IMR-90 (cell line): ENCODE measurements around the gene APOC4. TPM values are rescaled to one million over a fixed set of nuclear protein-coding genes. Genes with fewer than 3 reads are reported as not detected.

Experiments
- ATAC-seq: fragments of 200-7000 bp; cut with Tn5 transposase; 2 replicates; pipeline ENCODE4 v1.9.1; 2020; ENCODE audit warnings: low read depth, mild to moderate bottlenecking, moderate library complexity
- BruUV-seq: library from RNA; stranded (reverse); fragments of 400-500 nt; replicated peaks from 2 replicates; lab custom pipeline; 2021; lab: Mats Ljungman, UMichigan
- CTCF ChIA-PET: fragments of 300-600 bp; formaldehyde crosslinking; extraction: SDS; loops from one replicate; lab custom pipeline; 2021; ENCODE audit warnings: antibody characterized with exemption; lab: Yijun Ruan, JAX
- POLR2A ChIA-PET: fragments of 300-600 bp; sonication (Branson Sonifier 250); formaldehyde crosslinking; loops from one replicate; lab custom pipeline; 2022; ENCODE audit warnings: antibody characterized with exemption; ENCODE audit not compliant: unreplicated experiment; lab: Charles Lee
- DNase-seq: peaks from one replicate; pipeline ENCODE4 v3.0.0; 2013
- H2AFZ ChIP-seq: replicated peaks from 2 replicates; pipeline ENCODE3; 2013; ENCODE audit warnings: low read length, mild to moderate bottlenecking; ENCODE audit not compliant: poor library complexity
- H2AK5ac ChIP-seq: 2 replicates; pipeline ENCODE4 v1.6.1; 2013; ENCODE audit warnings: low read depth, low read length, inconsistent platforms
- H2AK9ac ChIP-seq: replicated peaks from 2 replicates; pipeline ENCODE3; 2013; ENCODE audit warnings: mild to moderate bottlenecking, low read depth, low read length, moderate library complexity; ENCODE audit not compliant: poor library complexity
- H2BK120ac ChIP-seq: 2 replicates; pipeline ENCODE4 v1.6.1; 2013; ENCODE audit warnings: low read depth, low read length, inconsistent platforms
- H2BK15ac ChIP-seq: 3 replicates; pipeline ENCODE4 v1.6.1; 2013; ENCODE audit warnings: low read depth, low read length, inconsistent platforms
- H2BK20ac ChIP-seq: 2 replicates; pipeline ENCODE4 v1.6.1; 2013; ENCODE audit warnings: low read depth, mild to moderate bottlenecking, inconsistent platforms, low read length, moderate library complexity
- H2BK5ac ChIP-seq: 2 replicates; pipeline ENCODE4 v1.6.1; 2013; ENCODE audit warnings: mild to moderate bottlenecking, low read depth, low read length, inconsistent platforms; ENCODE audit not compliant: poor library complexity, severe bottlenecking
- H3K14ac ChIP-seq: replicated peaks from 2 replicates; pipeline ENCODE4 v1.6.1; 2013; ENCODE audit warnings: low read depth, low read length, inconsistent platforms
- H3K18ac ChIP-seq: 2 replicates; pipeline ENCODE4 v1.6.1; 2013; ENCODE audit warnings: low read depth, low read length, control low read depth
- H3K23ac ChIP-seq: 2 replicates; pipeline ENCODE4 v1.6.1; 2013; ENCODE audit warnings: low read depth, low read length, inconsistent platforms
- H3K27ac ChIP-seq: 2 replicates; pipeline ENCODE4 v1.5.1; 2013; ENCODE audit warnings: mild to moderate bottlenecking, control low read depth, low read length; ENCODE audit not compliant: insufficient read depth
- H3K27me3 ChIP-seq: 2 replicates; pipeline ENCODE4 v1.6.1; 2013; ENCODE audit warnings: low read length; ENCODE audit not compliant: control insufficient read depth, insufficient read depth
- H3K36me3 ChIP-seq: 2 replicates; pipeline ENCODE4 v1.6.1; 2013; ENCODE audit warnings: low read length, mixed read lengths; ENCODE audit not compliant: control insufficient read depth, insufficient read depth
- H3K4ac ChIP-seq: 2 replicates; pipeline ENCODE4 v1.6.1; 2013; ENCODE audit warnings: low read depth, low read length, inconsistent platforms
- H3K4me1 ChIP-seq: 2 replicates; pipeline ENCODE4 v1.6.1; 2013; ENCODE audit warnings: low read length, mixed read lengths; ENCODE audit not compliant: control insufficient read depth, insufficient read depth
- H3K4me2 ChIP-seq: 2 replicates; pipeline ENCODE4 v1.6.1; 2013; ENCODE audit warnings: low read depth, mild to moderate bottlenecking, control low read depth, low read length, moderate library complexity
- H3K4me3 ChIP-seq: 2 replicates; pipeline ENCODE4 v1.5.1; 2013; ENCODE audit warnings: low read depth, mild to moderate bottlenecking, control low read depth, low read length, moderate library complexity; ENCODE audit not compliant: insufficient read depth
- H3K56ac ChIP-seq: 2 replicates; pipeline ENCODE4 v1.6.1; 2013; ENCODE audit warnings: low read length, inconsistent platforms; ENCODE audit not compliant: insufficient read depth; ENCODE audit errors: extremely low read depth
- H3K79me1 ChIP-seq, 2 experiments: 2 replicates each; pipeline ENCODE4 v1.6.1; 2013; ENCODE audit warnings: low read length in 2 of 2, inconsistent platforms in 1 of 2, low read depth in 1 of 2
- H3K9ac ChIP-seq: 2 replicates; pipeline ENCODE4 v1.6.1; 2013; ENCODE audit warnings: low read depth, low read length, control low read depth
- H3K9me1 ChIP-seq: 2 replicates; pipeline ENCODE4 v1.6.1; 2013; ENCODE audit warnings: low read length, inconsistent platforms; ENCODE audit not compliant: insufficient read depth
- H3K9me3 ChIP-seq: 2 replicates; pipeline ENCODE4 v1.6.1; 2013; ENCODE audit warnings: low read length; ENCODE audit not compliant: control insufficient read depth, insufficient read depth
- H4K20me1 ChIP-seq: 2 replicates; pipeline ENCODE4 v1.6.1; 2013; ENCODE audit warnings: low read length, inconsistent platforms; ENCODE audit not compliant: insufficient read depth
- H4K5ac ChIP-seq: 2 replicates; pipeline ENCODE4 v1.6.1; 2013; ENCODE audit warnings: mild to moderate bottlenecking, low read depth, low read length, control low read depth
- H4K8ac ChIP-seq, 2 experiments: 2 replicates each; pipeline ENCODE4 v1.6.1; 2013; ENCODE audit warnings: low read depth in 2 of 2, low read length in 2 of 2, control low read depth in 1 of 2, inconsistent platforms in 1 of 2
- H4K91ac ChIP-seq: 2 replicates; pipeline ENCODE4 v1.6.1; 2013; ENCODE audit warnings: low read depth, low read length, inconsistent platforms; ENCODE audit not compliant: insufficient read depth
- MXI1 ChIP-seq: IDR thresholded peaks from 2 replicates; pipeline ENCODE4 v1.6.1; 2012; ENCODE audit warnings: low read depth, mild to moderate bottlenecking, low read length, moderate library complexity, borderline replicate concordance
- RCOR1 ChIP-seq: IDR thresholded peaks from 2 replicates; pipeline ENCODE4 v1.6.1; 2012; ENCODE audit warnings: mild to moderate bottlenecking, low read length, improper control_type of control experiment; ENCODE audit not compliant: insufficient replicate concordance
- WGBS, 2 experiments: methylation state at CpG; one replicate each; pipeline versions ENCODE4 v1.1.5 to v1.1.7; 2013; ENCODE audit warnings: missing lambda C conversion rate in 2 of 2; ENCODE audit not compliant: insufficient read length in 1 of 2; ENCODE audit errors: extremely low coverage in 2 of 2; 5-methylcytosine and 5-hydroxymethylcytosine counted together
- dilution Hi-C: fragments of 300-500 bp; cut with HindIII; formaldehyde crosslinking; loops from one replicate; pipeline ENCODE4 v1.14.3; 2018; ENCODE audit warnings: low sequenced_read_pairs; ENCODE audit not compliant: unreplicated experiment
- in situ Hi-C: fragments of 300-500 bp; cut with MboI; formaldehyde crosslinking; loops from 3 replicates; pipeline ENCODE4 v1.14.3; 2019; ENCODE audit warnings: low sequenced_read_pairs, inconsistent platforms, mixed read lengths
- intact Hi-C: fragments of 100-400 bp; cut with micrococcal nuclease; formaldehyde crosslinking; loops from 2 replicates; pipeline ENCODE4 v1.10.0; 2022
- polyA plus RNA-seq, 3 experiments: library from polyadenylated mRNA; depleted of rRNA; stranded (reverse); fragments of >200 nt; gene quantifications; 2 replicates each; pipeline ENCODE4 v1.2.3, GENCODE V29; 2012; ENCODE audit warnings: low replicate concordance in 1 of 3
- total RNA-seq: library from RNA; depleted of rRNA; stranded (reverse); fragments of >200 nt; gene quantifications from 2 replicates; pipeline ENCODE4 v1.2.3, GENCODE V29; 2012
- TF ChIP-seq, protein P1 (sequence below): fragments of 150-350 bp; IDR thresholded peaks from 2 replicates; pipeline ENCODE4 v1.6.1; 2016; ENCODE audit warnings: low read depth, mild to moderate bottlenecking, low read length, moderate library complexity, borderline replicate concordance

APOC4 gene
- total and polyA plus RNA-seq, 2 of the 4 experiments (the other 2 are of a cell fraction), result not detected

DNA sequence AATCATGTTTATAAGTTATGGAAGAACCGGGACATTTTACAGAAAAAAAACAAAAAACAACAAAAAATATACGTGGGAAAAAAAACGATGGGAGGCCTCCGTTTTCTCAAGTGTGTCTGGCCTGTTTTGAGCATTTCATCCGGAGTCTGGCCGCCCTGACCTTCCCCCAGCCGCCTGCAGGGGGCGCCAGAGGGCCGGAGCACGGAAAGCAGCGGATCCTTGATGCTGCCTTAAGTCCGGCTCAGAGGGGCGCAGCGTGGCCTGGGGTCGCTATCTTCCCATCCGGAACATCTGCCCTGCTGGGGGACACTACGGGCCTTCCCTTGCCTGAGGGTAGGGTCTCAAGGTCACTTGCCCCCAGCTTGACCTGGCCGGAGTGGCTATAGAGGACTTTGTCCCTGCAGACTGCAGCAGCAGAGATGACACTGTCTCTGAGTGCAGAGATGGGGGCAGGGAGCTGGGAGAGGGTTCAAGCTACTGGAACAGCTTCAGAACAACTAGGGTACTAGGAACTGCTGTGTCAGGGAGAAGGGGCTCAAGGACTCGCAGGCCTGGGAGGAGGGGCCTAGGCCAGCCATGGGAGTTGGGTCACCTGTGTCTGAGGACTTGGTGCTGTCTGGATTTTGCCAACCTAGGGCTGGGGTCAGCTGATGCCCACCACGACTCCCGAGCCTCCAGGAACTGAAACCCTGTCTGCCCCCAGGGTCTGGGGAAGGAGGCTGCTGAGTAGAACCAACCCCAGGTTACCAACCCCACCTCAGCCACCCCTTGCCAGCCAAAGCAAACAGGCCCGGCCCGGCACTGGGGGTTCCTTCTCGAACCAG lies 38.2 kb upstream of the APOC4 start (continued):
- TF ChIP-seq MXI1 (no peak), RCOR1 (no peak)

DNA sequence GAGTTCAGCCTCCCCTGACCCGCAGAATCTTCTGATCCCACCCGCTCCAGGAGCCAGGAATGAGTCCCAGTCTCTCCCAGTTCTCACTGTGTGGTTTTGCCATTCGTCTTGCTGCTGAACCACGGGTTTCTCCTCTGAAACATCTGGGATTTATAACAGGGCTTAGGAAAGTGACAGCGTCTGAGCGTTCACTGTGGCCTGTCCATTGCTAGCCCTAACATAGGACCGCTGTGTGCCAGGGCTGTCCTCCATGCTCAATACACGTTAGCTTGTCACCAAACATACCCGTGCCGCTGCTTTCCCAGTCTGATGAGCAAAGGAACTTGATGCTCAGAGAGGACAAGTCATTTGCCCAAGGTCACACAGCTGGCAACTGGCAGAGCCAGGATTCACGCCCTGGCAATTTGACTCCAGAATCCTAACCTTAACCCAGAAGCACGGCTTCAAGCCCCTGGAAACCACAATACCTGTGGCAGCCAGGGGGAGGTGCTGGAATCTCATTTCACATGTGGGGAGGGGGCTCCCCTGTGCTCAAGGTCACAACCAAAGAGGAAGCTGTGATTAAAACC lies 37.5 kb upstream of the APOC4 start:
- H3K4ac ChIP-seq, result no peak overlapping the region
- H2AK5ac ChIP-seq, result 0 out of 2 replicates have a peak overlapping the region, but pooled peaks have one; percentile 4
- H3K9ac ChIP-seq, result no peak overlapping the region
- H2BK120ac ChIP-seq, result no peak overlapping the region
- intact Hi-C loops (no loop called here), dilution Hi-C loops (no loop called here), in situ Hi-C loops (no loop called here)
- H3K18ac ChIP-seq, result no peak overlapping the region
- no peak overlapping the region for H2BK15ac ChIP-seq
- no peak for DNase-seq
- H3K9me1 ChIP-seq, result no peaks in the 10 kb centered on the region
- no peak overlapping the region for H3K4me2 ChIP-seq
- no peak overlapping the region for H4K5ac ChIP-seq
- ChIA-PET CTCF (interaction anchor here (0.8 to 1.6 kb wide), 2 partner anchors 47 to 50 kb away, joined by 3 to 10 read pairs; no protein-coding TSS in a partner anchor), POLR2A (no interaction called here)
- H3K36me3 ChIP-seq, result peaks cover 22% of the 10 kb centered on the region
- H2AK9ac ChIP-seq, result no peak overlapping the region
- H3K23ac ChIP-seq, result no peak overlapping the region
- H3K27me3 ChIP-seq, result peaks cover 8% of the 10 kb centered on the region
- H2AFZ ChIP-seq, result no peak overlapping the region
- TF ChIP-seq, protein P1, sequence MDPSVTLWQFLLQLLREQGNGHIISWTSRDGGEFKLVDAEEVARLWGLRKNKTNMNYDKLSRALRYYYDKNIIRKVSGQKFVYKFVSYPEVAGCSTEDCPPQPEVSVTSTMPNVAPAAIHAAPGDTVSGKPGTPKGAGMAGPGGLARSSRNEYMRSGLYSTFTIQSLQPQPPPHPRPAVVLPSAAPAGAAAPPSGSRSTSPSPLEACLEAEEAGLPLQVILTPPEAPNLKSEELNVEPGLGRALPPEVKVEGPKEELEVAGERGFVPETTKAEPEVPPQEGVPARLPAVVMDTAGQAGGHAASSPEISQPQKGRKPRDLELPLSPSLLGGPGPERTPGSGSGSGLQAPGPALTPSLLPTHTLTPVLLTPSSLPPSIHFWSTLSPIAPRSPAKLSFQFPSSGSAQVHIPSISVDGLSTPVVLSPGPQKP, result no peak
- H3K79me1 ChIP-seq, result no peaks in the 10 kb centered on the region; a peak in 2 of 4 replicates
- BruUV-seq, result no TSS peak
- H3K27ac ChIP-seq, result no peak overlapping the region
- no peak overlapping the region for H3K14ac ChIP-seq
- no peak overlapping the region for H4K8ac ChIP-seq
- H4K20me1 ChIP-seq, result peaks cover 4% of the 10 kb centered on the region; the same call in 1 of the 2 replicates
- 71% methylated on average over 10 of the region's 12 CpGs; no CpG with 5 or more reads in 1 of the 2 experiments for WGBS, 2 experiments
- no peak for ATAC-seq
- no peak overlapping the region for H3K56ac ChIP-seq
- peaks cover 3% of the 10 kb centered on the region; the same call in 1 of the 2 replicates for H3K4me1 ChIP-seq
- no peak overlapping the region for H2BK20ac ChIP-seq
- H3K9me3 ChIP-seq, result no peaks in the 10 kb centered on the region
- no peak overlapping the region for H3K4me3 ChIP-seq
- H2BK5ac ChIP-seq, result no peak overlapping the region
- no peak overlapping the region for H4K91ac ChIP-seq
